HG03135 (cell line): ENCODE results near the gene GRIPAP1.

Experiments used
- ATAC-seq: cut with Tn5 transposase; IDR thresholded peaks from one replicate; pipeline ENCODE4 v1.9.1; 2021; ENCODE audit warnings: mild to moderate bottlenecking, moderate library complexity; ENCODE audit not compliant: unreplicated experiment

The GRIPAP1 gene

GRCh38 chrX:48927736-48928382, 74.2 kb downstream of the GRIPAP1 start:
- no peak for ATAC-seq

DNA sequence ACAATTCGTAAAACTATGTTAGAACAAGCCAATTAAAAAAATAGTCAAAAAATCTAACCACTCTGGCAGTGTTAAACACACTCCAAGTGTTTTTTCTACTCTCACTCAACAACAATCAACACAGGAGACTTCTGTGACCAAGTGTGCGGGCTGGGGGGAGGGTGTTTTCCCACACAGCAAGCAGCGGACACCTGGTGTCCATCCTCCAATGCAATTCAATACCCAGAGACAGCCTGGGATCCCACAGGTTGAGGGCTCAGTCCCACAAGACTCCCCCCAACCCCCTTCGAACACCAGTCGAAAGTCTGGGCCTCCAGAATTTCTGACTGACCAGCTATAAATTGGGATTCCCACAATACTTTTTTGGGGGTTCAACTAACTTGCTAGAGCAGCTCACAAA, 74.9 kb downstream of the GRIPAP1 start:
- no peak for ATAC-seq

DNA sequence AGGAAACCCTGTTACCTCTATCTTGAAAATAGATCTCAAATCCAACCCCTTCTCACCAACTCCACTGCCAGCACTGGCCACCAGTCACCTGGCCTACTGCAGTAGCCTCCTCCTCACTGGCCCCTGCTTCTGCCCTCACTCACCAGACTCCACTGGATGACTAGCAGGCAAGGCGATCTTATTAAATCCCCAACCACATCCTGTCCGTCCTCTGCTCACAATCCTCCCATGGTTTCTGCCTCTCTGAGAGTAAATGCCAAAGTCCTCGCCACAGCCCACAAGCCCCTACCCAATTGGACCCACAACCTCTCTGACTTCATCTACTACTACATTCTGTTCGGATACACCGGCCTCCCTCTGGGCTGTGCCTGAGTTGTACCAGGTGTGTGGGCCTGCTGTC, 77.8 kb downstream of the GRIPAP1 start:
- ATAC-seq = no peak

- ATAC-seq = no peak
Observed at GRCh38 chrX:48923771-48924170, 78.3 kb downstream of the GRIPAP1 start.
